ENCODE results near the gene ALG1. TPM values are rescaled to one million over a fixed set of nuclear protein-coding genes. Genes with fewer than 3 reads are reported as not detected.
A peak's percentile ranks its signal among the peaks of the same experiment; 100 is the strongest.

Gene ALG1
- total RNA-seq, 5 donors from 2014 or later (not counting 1 experiment from before 2014, with no cell fraction given), result 12.0 to 29.2 (median 25.7) TPM

GRCh38 chr16:5065326-5065725 is 6.3 kb upstream of the ALG1 start:
- 84% methylated on average over 5 of the region's 8 CpGs for WGBS (ENCODE audit: insufficient coverage)
- Histone ChIP-seq H3K4me3 (ENCODE audit: control insufficient read depth in 1 of 2, extremely low read depth in 1 of 2, low read length in 1 of 2) (no peak overlapping the region), H3K27me3 (replicated peaks in 1 of 2; ENCODE audit: control insufficient read depth in 2 of 2, extremely low read depth in 1 of 2, insufficient read depth in 2 of 2, low read length in 1 of 2) (peaks cover 0 to 10% of the 10 kb centered on the region in 2 experiments), H3K9me3 (no peaks in the 10 kb centered on the region), H3K36me3 (ENCODE audit: control insufficient read depth in 2 of 2, extremely low read depth in 1 of 2, insufficient read depth in 1 of 2, low read length in 1 of 2) (no peaks in the 10 kb centered on the region), H3K4me1 (ENCODE audit: control insufficient read depth in 1 of 2, extremely low read depth in 1 of 2, insufficient read depth in 2 of 2, low read length in 2 of 2) (no peaks in the 10 kb centered on the region), H3K27ac (ENCODE audit: low read length) (no peak overlapping the region)
- ATAC-seq (replicated peaks in 1 of 4), result no peak
- CTCF ChIA-PET, result no interaction called here
- DNase-seq, result no peak
- Mint-ChIP-seq H3K36me3 (no peaks in the 10 kb centered on the region), H3K27me3 (peaks cover 0 to 5% of the 10 kb centered on the region in 2 donors), H3K9me3 (no peaks in the 10 kb centered on the region), H3K4me3 (no peak overlapping the region), H3K4me1 (no peaks in the 10 kb centered on the region), H3K27ac (no peak overlapping the region)
- POLR2A ChIA-PET, result no interaction called here

DNA sequence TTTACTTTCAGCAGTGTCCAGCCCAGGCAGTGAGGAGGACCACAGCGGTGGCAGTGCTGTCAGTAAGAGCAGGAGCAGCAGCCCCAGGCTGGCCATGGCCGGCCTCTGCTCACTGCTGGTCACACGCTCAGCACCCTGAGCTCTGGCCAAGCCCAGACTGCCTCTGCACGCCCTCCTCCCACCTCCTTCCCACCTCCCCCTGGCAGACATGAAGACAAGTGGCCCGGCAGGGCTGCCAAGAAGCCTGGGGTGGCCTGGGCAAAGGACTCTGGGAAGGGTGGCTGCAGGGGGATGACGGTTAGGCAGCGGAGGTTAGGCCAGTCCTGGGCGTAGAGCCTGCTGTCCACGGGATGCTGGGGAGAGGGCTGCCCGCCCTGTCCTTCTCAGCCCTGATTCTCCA is 5.8 kb upstream of the ALG1 start, which contains the start of gene C16orf89:
TSS of gene C16orf89 (minus strand) at position 144 of the 400 bp plus-strand sequence. CDS start at position 96, 48 bp downstream.
- H3K9me3 Mint-ChIP-seq, result no peaks in the 10 kb centered on the region
- CTCF ChIA-PET, result no interaction called here

GRCh38 chr16:5066511-5066910 is 5.1 kb upstream of the ALG1 start:
- ChIA-PET CTCF (no interaction called here), POLR2A (no interaction called here)
- Mint-ChIP-seq H3K36me3 (no peaks in the 10 kb centered on the region), H3K27ac (no peak overlapping the region), H3K9me3 (no peaks in the 10 kb centered on the region), H3K4me3 (no peak overlapping the region), H3K4me1 (peaks cover 9% of the 10 kb centered on the region in 3 donors), H3K27me3 (peaks cover 0 to 5% of the 10 kb centered on the region in 2 donors)
- H3K27ac ChIP-seq (ENCODE audit: low read length), result no peak overlapping the region
- no peak for DNase-seq
- H3K4me1 ChIP-seq (ENCODE audit: control insufficient read depth in 1 of 2, extremely low read depth in 1 of 2, insufficient read depth in 2 of 2, low read length in 2 of 2), result peaks cover 4 to 8% of the 10 kb centered on the region in 2 experiments
- H3K36me3 ChIP-seq (ENCODE audit: control insufficient read depth in 2 of 2, extremely low read depth in 1 of 2, insufficient read depth in 1 of 2, low read length in 1 of 2), result no peaks in the 10 kb centered on the region
- H3K9me3 ChIP-seq, result no peaks in the 10 kb centered on the region
- ATAC-seq (replicated peaks in 1 of 4), result no peak
- WGBS (ENCODE audit: insufficient coverage), result 100% methylated on average over 1 of the region's 6 CpGs
- H3K4me3 ChIP-seq (ENCODE audit: control insufficient read depth in 1 of 2, extremely low read depth in 1 of 2, low read length in 1 of 2), result no peak overlapping the region
- peaks cover 0 to 10% of the 10 kb centered on the region in 2 experiments for H3K27me3 ChIP-seq (replicated peaks in 1 of 2; ENCODE audit: control insufficient read depth in 2 of 2, extremely low read depth in 1 of 2, insufficient read depth in 2 of 2, low read length in 1 of 2)

More for the DNA sequence above, 5.8 kb upstream of the ALG1 start, which contains the start of gene C16orf89:
- 83% methylated on average over 8 of the region's 10 CpGs for WGBS (ENCODE audit: insufficient coverage)
- peaks cover 0 to 10% of the 10 kb centered on the region in 2 experiments for H3K27me3 ChIP-seq (replicated peaks in 1 of 2; ENCODE audit: control insufficient read depth in 2 of 2, extremely low read depth in 1 of 2, insufficient read depth in 2 of 2, low read length in 1 of 2)
- no peak for DNase-seq
- no peak for ATAC-seq (replicated peaks in 1 of 4)
- no peaks in the 10 kb centered on the region for H3K9me3 ChIP-seq
- Mint-ChIP-seq H3K27me3 (peaks cover 0 to 5% of the 10 kb centered on the region in 2 donors), H3K4me1 (peaks cover 2% of the 10 kb centered on the region in 3 donors), H3K27ac (no peak within 1 kb of the TSS), H3K36me3 (no peaks in the 10 kb centered on the region), H3K4me3 (no peak within 1 kb of the TSS)
- H3K4me3 ChIP-seq (ENCODE audit: control insufficient read depth in 1 of 2, extremely low read depth in 1 of 2, low read length in 1 of 2), result no peak within 1 kb of the TSS
- POLR2A ChIA-PET, result no interaction called here
- H3K27ac ChIP-seq (ENCODE audit: low read length), result no peak within 1 kb of the TSS
- peaks cover 0 to 1% of the 10 kb centered on the region in 2 experiments for H3K4me1 ChIP-seq (ENCODE audit: control insufficient read depth in 1 of 2, extremely low read depth in 1 of 2, insufficient read depth in 2 of 2, low read length in 2 of 2)
- H3K36me3 ChIP-seq (ENCODE audit: control insufficient read depth in 2 of 2, extremely low read depth in 1 of 2, insufficient read depth in 1 of 2, low read length in 1 of 2), result no peaks in the 10 kb centered on the region

DNA sequence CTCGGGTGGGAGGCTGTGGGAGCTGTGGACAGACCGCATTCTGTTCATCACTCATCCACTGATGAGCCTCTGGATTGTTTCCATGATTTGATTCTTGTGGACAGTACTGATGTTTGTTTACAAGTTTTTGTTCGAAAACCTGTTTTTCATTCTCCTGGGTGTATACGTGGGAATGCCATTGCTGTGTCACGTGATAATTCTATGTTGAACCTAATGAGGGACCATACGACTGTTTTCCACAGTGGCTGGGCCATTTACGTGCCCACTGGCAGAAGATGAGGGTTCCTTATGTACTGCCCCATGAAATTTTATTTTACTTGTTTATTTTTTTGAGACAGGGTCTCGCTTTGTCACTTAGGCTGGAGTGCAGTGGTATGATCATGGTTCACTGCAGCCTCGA is 2.6 kb upstream of the ALG1 start:
- Histone ChIP-seq H3K4me1 (ENCODE audit: control insufficient read depth in 1 of 2, extremely low read depth in 1 of 2, insufficient read depth in 2 of 2, low read length in 2 of 2) (peaks cover 10 to 20% of the 10 kb centered on the region in 2 experiments), H3K36me3 (ENCODE audit: control insufficient read depth in 2 of 2, extremely low read depth in 1 of 2, insufficient read depth in 1 of 2, low read length in 1 of 2) (no peaks in the 10 kb centered on the region), H3K27ac (ENCODE audit: low read length) (no peak overlapping the region), H3K27me3 (replicated peaks in 1 of 2; ENCODE audit: control insufficient read depth in 2 of 2, extremely low read depth in 1 of 2, insufficient read depth in 2 of 2, low read length in 1 of 2) (peaks cover 0 to 4% of the 10 kb centered on the region in 2 experiments), H3K9me3 (no peaks in the 10 kb centered on the region), H3K4me3 (ENCODE audit: control insufficient read depth in 1 of 2, extremely low read depth in 1 of 2, low read length in 1 of 2) (no peak overlapping the region)
- ChIA-PET POLR2A (no interaction called here), CTCF (no interaction called here)
- H3K36me3 Mint-ChIP-seq, result no peaks in the 10 kb centered on the region
- DNase-seq (no peak), ATAC-seq (replicated peaks in 1 of 4) (no peak)
- H3K9me3 Mint-ChIP-seq, result no peaks in the 10 kb centered on the region
- no peaks in the 10 kb centered on the region for H3K27me3 Mint-ChIP-seq
- H3K4me1 Mint-ChIP-seq, result peaks cover 26 to 29% (median 28%) of the 10 kb centered on the region in 3 donors
- WGBS (ENCODE audit: insufficient coverage), result 90% methylated on average over 4 of the region's 9 CpGs
- H3K27ac Mint-ChIP-seq, result no peak overlapping the region
- no peak overlapping the region for H3K4me3 Mint-ChIP-seq

- H3K9me3 ChIP-seq, result no peaks in the 10 kb centered on the region
- DNase-seq (no peak), ATAC-seq (replicated peaks in 1 of 4) (no peak)
- peaks cover 0 to 4% of the 10 kb centered on the region in 2 experiments for H3K27me3 ChIP-seq (replicated peaks in 1 of 2; ENCODE audit: control insufficient read depth in 2 of 2, extremely low read depth in 1 of 2, insufficient read depth in 2 of 2, low read length in 1 of 2)
- peaks cover 2 to 5% of the 10 kb centered on the region in 2 donors for H3K36me3 ChIP-seq (ENCODE audit: control insufficient read depth in 2 of 2, extremely low read depth in 1 of 2, insufficient read depth in 1 of 2, low read length in 1 of 2)
- CTCF ChIA-PET, result interaction anchor here in 1 of 2 donors (0.6 kb wide), 1 partner anchor 14 kb away, joined by 3 read pairs; no protein-coding TSS in a partner anchor
- H3K4me1 ChIP-seq (ENCODE audit: control insufficient read depth in 1 of 2, extremely low read depth in 1 of 2, insufficient read depth in 2 of 2, low read length in 2 of 2), result peaks cover 10 to 20% of the 10 kb centered on the region in 2 experiments
- no peak overlapping the region for H3K4me3 ChIP-seq (ENCODE audit: control insufficient read depth in 1 of 2, extremely low read depth in 1 of 2, low read length in 1 of 2)
- H3K9me3 Mint-ChIP-seq, result no peaks in the 10 kb centered on the region
- no peak overlapping the region for H3K27ac ChIP-seq (ENCODE audit: low read length)
- H3K27ac Mint-ChIP-seq, result peak overlapping the region in 1 of 2 donors; percentile 97
- H3K4me1 Mint-ChIP-seq, result peaks cover 28 to 33% (median 28%) of the 10 kb centered on the region in 3 donors
- H3K27me3 Mint-ChIP-seq, result no peaks in the 10 kb centered on the region
- 90% methylated on average over 4 of the region's 9 CpGs for WGBS (ENCODE audit: insufficient coverage)
- H3K36me3 Mint-ChIP-seq, result peaks cover 5% of the 10 kb centered on the region
- no peak overlapping the region for H3K4me3 Mint-ChIP-seq
- POLR2A ChIA-PET, result interaction anchor here in 1 of 2 donors (0.5 kb wide), 1 partner anchor 10 kb away, joined by 4 read pairs; no protein-coding TSS in a partner anchor
Measured at GRCh38 chr16:5069854-5070253, 1.8 kb upstream of the ALG1 start.

DNA sequence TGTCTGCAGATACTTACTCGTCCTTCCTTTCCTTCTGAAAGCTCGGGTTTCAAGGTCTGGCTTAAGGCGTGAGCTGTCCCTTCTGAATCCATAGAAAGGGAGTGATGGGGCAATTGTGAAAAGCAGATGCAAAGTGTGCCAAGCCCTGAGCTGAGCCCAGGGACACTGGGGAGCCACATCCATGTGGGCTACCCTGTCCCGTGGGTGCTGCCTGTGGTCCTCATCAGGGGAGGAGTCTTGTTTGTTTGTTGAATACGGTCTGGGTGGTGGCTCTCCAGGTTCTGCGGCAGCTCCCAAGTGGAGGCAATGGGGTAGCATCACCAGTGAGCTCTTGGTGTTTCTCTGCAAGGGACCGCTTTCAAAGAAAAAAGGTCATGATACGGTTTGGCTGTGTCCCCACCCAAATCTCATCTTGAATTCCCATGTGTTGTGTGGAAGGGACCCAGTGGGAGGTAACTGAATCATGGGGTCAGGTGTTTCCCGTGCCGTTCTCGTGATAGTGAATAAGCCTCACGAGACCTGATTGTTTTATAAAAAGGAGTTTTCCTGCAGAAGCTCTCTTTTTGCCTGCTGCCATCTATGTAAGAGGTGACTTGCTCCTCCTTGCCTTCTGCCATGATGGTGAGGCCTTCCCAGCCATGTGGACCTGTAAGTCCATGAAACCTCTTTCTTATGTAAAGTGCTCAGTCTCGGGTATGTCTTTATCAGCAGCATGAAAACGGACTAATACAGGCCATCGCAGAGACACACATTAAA is 1.0 kb upstream of the ALG1 start:
- no peaks in the 10 kb centered on the region for H3K27me3 Mint-ChIP-seq
- ATAC-seq (replicated peaks in 1 of 4) (no peak), DNase-seq (no peak)
- WGBS (ENCODE audit: insufficient coverage), result 84% methylated on average over 7 of the region's 15 CpGs
- H3K36me3 ChIP-seq (ENCODE audit: control insufficient read depth in 2 of 2, extremely low read depth in 1 of 2, insufficient read depth in 1 of 2, low read length in 1 of 2), result peaks cover 8 to 12% of the 10 kb centered on the region in 2 donors
- H3K36me3 Mint-ChIP-seq, result peaks cover 12% of the 10 kb centered on the region
- H3K27ac Mint-ChIP-seq, result peak overlapping the region; percentile 97
- peaks cover 28 to 36% (median 33%) of the 10 kb centered on the region in 3 donors for H3K4me1 Mint-ChIP-seq
- peak overlapping the region; percentile 6 to 96 (median 96) for H3K4me3 Mint-ChIP-seq
- no peaks in the 10 kb centered on the region for H3K9me3 Mint-ChIP-seq
- CTCF ChIA-PET, result interaction anchor here in 1 of 2 donors (0.6 kb wide), 1 partner anchor 18 kb away, joined by 5 read pairs; no protein-coding TSS in a partner anchor
- no peaks in the 10 kb centered on the region for H3K9me3 ChIP-seq
- H3K27me3 ChIP-seq (replicated peaks in 1 of 2; ENCODE audit: control insufficient read depth in 2 of 2, extremely low read depth in 1 of 2, insufficient read depth in 2 of 2, low read length in 1 of 2), result peaks cover 0 to under 1% of the 10 kb centered on the region in 2 experiments
- peaks cover 10 to 20% of the 10 kb centered on the region in 2 experiments for H3K4me1 ChIP-seq (ENCODE audit: control insufficient read depth in 1 of 2, extremely low read depth in 1 of 2, insufficient read depth in 2 of 2, low read length in 2 of 2)
- H3K27ac ChIP-seq (ENCODE audit: low read length), result peak overlapping the region; percentile 86
- POLR2A ChIA-PET, result interaction anchor here in 1 of 2 donors (0.5 kb wide), 1 partner anchor 9 kb away, joined by 4 read pairs; no protein-coding TSS in a partner anchor
- H3K4me3 ChIP-seq (ENCODE audit: control insufficient read depth in 1 of 2, extremely low read depth in 1 of 2, low read length in 1 of 2), result no peak overlapping the region
